GM19238 (cell line): ENCODE results near the gene TTC17.
"Not testable (repeated sequence)": the region's sequence is repeated elsewhere in the genome, so short reads cannot be mapped to it uniquely, and the experiment has no call there.

ENCODE experiments used
- DNase-seq: peaks from one replicate; pipeline ENCODE4 v3.0.0; 2011; ENCODE audit warnings: low spot score; ENCODE audit not compliant: insufficient read length

Gene TTC17

DNA sequence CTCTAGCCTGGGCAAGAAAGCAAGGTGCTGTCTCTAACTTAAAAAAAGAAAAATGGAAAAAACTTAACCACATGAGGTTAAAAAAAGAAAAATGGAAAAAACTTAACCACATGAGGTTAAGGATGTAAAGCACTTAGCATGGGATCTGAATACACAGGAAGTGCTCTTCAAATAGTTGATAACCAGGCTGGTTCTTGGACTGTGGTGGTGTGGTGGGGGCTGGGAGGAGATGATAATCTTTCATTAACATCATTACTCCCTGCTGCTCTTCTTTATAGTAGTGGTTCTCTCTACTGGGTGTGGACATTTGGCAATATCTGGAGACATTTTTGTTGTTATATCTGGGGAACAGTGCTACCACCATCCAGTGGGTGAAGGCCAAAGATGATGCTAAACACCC lies 88.4 kb downstream of the TTC17 start:
- no peak for DNase-seq

DNA sequence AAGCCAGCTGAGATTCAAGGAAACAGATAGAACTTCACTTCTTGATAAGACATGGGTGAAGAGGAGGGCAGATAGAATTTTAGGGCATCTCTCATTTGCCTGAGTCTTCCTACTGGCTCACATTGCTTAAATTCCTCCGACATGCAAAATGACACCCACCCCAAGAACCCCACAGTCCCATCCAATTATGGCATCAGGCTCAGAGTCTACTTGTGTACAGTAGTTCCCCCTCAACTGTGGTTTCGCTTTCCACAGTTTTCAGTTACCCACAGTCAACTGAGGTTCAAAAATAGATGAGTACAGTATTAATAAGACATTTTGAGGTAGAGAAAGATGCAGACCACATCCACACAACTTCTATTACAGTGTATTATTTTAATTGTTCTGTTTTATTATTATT lies 99.8 kb downstream of the TTC17 start:
- no peak for DNase-seq

DNA sequence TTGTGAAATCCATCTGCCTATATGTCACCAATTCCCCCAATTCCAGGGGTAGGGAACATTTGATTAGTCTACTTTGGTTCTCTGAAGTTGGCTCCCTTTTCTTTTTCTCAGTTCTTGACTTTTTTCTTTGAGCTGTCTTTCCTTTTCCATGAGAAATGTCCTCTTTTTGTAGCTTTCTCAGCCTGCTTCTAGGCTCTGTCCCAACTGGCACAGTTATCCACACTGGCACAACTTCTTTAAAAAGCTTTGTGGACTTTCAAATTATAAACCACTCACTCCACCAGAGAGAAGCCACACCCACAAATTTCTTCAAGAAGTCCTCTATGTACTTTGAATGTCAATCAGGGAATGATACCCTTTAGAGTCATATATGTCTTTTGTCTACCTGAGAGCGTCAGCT lies 100.5 kb downstream of the TTC17 start:
- DNase-seq: no peak

DNA sequence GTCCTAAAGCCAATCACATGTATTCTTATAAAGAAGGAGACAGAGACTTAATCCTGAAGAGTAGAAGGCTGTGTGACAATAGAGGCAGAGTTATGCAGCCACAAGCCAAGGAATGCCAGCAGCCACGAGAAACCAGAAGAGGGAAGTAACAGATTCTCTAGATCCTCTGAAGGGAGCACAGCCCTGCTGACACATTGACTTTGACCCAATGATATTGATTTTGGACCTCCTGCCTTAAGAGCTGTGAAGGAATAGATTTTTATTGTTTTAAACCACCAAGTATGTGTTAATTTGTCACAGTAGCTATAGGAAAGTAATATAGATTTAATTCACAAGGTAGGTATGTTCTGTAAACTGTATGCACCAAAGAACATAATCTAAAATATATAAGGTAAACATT lies 103.6 kb downstream of the TTC17 start:
- no peak for DNase-seq

DNA sequence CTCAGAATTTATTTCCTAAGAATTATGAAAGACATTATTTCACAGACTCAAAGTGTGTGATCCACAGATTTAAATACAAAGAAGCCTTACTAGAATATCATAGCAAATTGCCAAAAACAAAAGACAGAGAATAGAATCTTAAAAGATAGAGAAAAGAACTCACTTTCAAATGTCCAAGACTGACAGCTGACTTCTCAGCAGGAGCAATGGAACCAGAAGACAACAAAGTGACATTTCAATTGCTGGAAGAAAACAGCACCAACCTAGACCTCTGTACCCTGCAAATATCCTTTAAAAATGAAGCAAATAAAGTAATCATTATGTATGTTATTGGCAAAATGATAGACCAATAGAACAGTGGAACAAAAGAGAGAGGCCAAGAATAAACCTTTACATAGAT lies 109.2 kb downstream of the TTC17 start:
- DNase-seq: no peak

DNA sequence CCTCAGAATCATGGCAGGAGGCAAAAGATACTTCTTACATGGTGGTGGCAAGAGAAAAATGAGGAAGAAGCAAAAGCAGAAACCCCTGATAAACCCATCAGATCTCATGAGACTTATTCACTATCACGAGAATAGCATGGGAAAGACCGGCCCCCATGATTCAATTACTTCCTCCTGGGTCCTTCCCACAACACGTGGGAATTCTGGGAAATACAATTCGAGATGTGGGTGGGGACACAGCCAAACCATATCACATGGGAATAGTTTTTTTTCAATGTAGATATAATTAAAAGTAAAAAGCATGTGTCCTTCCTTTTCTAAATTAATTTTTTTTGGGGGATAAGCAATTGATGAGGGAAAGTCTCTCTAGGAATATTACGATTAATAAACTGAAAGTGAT lies 118.8 kb downstream of the TTC17 start:
- DNase-seq: not testable (repeated sequence)

DNA sequence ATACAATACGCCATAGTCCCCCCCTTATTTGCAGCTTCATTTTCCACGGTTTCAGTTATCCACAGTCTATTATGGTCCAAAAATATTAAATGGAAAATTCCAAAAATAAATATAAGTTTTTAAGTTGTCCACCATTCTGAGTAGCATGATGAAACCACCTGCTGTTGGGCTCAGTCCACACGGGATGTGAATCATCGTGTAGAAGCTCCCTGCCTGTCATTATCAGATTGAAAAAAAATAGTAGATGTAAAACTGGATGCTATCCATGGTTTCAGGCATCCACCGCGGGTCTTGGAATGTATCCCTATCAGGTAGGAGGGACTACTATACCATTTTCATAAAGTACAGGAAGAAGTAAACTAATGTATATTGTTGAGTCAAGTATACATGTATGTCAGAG lies 127.4 kb downstream of the TTC17 start:
- no peak for DNase-seq

DNA sequence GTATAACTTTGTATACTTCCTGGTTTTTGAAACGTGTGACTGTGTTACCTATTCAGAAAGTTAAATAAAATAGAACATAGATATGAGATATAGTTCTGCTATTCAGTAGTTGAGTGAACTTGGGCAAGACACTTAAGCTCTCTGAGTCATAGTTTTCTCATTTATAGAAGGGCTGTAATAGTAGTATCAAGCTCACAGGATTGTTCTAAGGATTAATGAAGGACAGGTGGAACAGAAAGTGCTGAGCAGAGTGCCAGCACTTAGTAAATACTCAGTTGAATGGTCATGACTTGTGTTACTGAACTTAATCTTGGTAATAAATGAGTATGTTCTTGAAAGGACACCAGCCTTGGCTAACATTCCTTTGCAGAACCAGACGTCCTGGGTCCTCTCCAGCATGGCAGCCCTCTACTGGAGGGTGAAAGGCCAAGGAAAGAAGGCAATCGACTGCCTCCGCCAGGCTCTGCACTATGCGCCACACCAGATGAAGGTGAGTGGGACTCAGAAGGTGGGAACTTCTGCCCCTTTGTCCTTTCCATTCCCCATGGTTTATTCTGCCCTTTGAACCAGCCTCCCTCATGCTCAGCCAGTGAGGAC lies 131.2 kb downstream of the TTC17 start:
- no peak for DNase-seq

DNA sequence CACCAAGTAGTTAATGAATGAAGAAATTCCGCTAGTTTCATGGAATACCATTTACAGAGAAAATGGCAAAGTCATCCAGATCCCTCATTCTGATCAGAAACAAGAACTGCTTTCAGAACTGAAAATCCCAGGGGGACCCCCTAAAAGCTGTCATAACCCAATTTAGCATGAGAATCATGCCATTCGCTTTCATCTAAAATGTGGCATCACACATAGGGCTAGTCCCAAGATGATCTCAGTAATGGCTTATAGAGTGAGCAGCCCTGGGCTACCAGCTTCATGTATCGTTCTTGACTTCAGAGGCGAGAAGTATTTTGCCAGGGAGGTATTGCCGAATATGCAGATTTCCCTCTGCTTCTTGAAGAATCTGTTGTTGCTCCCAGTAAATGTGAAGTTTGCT lies 134.0 kb downstream of the TTC17 start:
- DNase-seq: no peak

DNA sequence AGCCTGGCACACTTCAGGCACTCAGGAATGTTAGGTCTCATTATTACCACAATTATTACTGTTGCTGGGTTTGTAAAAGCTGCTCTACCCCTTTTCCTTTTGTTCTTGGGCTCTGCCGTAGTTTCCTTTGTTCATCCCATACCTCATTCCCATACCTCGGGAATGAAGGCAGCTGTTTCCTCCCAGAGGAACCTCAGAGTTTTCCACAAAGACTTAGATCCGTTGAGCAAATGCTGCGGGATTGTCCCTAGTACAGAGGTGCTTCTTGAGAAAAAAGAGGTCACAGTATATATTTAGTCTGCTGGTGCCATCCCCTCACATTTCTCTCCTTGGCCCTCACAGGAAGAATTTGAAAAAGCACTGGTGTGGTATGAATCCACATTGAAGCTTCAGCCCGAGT lies 134.7 kb downstream of the TTC17 start:
- no peak for DNase-seq

DNA sequence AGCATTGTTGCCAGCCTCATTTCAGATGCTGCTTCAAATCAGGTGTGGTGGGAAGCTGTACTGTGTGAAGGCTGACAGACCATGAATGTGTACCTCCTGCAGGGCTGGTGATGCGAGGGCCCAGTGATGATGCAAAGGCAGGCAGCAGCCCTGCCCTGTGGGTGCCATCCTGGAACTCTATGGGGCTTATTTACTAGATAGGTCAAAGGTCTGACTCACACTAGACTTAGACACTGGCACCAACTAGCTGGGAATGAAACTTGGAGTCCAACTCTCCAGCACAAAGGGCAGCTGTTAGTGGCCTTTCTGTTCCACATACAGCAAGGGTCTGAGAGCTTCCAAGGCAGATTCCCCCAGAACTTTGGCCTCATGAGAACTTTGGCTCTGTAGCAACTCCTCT lies 138.4 kb downstream of the TTC17 start:
- no peak for DNase-seq

DNA sequence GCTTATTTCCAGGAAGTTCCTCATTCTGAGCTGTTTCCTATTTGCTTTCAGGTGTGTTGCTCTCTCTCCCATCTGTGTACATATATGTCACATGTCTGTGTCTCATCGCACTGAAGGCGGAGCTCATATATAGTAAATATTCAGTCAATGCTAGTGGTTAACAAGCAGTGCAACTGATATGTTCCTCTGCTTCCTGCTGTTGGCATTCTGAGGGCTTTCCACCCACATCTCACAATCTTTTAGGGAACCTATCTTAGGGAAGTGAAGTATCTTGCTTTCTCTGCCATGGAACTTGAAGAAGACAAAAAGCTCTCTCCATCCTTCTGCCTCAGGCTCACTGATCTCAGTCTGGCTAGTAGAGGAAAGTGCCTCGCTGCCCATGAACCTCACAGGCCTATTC lies 139.8 kb downstream of the TTC17 start:
- DNase-seq: no peak

DNA sequence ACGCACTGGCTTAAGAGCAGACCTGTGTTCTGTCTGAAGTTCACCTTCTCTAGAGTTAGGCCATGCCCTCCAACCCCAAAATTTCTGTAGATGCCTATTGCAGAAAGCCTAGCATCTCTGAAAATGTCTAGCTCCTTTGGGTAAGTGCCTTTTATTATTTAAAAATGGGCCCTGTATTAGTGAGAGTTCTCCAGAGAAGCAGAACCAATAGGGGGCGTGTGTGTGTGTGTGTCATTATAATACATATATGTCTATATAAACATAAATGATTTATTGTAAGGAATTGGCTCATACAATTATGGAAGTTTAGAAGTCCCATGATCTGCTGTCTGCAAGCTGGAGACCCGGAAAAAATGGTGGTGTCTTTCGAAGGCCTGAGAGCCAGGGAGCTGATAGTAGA lies 144.7 kb downstream of the TTC17 start:
- DNase-seq: no peak

DNA sequence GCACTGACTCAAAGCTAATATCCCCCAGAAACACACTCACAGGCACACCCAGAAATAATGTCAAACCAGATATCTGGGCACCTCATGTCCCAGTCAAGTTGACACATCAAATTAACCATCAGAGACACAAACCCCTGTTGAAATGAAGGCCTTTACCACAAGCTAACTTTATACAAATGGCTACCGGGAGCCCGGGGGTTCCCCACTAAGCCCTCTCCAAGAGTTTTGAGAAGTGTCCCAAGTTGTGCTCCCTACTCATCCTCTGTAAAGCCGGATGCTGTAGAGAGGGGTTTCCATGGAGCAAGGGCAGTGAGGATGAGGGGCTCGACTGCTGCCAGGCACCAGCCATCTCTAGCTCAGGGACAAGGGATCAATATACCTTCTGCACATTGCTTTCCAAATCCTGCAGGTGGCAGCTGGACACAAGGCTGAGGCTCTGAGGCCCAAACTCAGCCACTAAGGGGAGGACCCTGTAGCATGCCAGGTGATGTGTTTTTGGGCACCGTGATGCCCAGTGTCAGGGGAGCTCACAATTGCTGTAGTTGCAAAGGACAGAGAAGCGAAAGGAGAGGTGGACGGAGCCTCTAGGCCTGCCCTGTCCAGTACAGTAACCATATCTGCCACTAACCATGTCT lies 145.7 kb downstream of the TTC17 start:
- DNase-seq: no peak

DNA sequence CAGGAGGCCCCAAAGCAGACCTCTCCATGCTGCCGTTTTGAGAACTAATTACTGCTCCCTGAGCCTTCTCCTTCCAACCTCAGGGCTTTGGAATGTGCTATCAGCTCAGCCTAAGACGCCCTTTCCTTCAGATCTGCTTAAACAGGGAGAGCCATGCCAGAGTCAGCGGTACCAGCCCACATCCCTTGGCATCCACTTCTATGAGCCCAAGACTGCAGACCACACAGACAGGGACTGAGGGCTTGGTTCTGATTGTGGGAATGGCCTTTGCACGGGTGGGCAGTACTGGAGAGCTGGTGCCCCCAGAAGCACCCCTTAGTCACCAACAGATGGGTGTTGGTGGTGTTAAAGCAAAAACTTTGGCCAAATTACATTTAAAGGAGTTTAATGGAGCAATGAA lies 146.5 kb downstream of the TTC17 start:
- DNase-seq: no peak

DNA sequence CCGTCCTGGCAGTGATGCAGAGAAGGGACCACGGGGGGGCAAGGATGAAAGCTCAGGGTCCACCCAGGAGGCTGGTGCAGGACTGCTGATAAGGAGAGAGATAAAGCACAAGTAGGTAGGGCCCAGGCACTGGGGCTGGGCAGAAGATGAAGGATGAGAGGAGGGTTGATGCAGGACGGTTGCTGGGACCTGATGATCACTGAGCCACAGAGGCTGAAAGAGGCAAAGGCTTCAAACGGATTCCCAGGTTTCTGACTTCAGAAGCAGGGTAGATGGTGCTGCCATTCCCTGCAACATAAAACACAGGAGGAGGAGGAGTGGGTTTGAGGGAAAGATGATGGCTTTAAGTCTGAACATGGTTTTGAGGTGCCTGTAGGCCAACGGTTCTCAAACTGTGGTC lies 148.5 kb downstream of the TTC17 start:
- DNase-seq: no peak

DNA sequence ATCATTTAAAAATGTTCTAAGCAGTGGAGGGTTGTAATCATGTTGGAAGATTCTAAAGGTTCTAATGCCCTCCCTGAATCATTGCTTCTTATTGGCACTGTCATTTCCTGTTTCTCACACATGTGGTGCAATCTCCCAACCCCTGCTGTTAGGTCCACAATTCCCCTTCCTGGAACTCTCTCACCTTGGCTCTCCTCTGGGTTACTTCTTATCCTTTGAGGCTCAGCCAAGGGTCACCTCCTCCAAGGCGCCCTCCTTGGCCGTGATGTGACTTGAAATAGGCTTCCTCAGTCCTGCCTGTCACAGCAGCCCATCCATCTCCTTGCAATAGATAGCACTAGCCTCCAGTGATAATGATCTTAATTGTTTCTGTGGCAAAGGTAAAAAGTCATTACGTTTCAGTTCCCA lies 149.8 kb downstream of the TTC17 start:
- DNase-seq: no peak

DNA sequence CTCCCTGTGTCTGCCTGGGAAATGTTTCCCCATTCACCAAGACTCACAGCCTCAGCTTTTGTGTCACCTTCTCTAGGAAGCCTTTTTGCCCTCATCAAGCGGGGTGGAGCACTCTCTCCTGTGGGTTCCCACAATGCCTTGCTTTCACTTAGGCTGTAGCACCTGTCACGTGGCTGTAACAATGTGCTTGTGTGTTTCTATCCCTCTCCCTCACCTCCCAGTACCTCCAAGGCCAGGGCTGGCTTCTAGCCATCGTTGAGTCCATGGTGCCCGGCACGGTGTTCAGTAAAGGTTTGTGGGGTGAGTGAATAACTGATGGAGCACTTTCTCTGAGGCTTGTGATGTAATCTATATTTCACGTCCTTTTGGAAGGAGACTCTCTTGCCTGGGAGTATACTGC lies 153.2 kb downstream of the TTC17 start:
- no peak for DNase-seq

DNA sequence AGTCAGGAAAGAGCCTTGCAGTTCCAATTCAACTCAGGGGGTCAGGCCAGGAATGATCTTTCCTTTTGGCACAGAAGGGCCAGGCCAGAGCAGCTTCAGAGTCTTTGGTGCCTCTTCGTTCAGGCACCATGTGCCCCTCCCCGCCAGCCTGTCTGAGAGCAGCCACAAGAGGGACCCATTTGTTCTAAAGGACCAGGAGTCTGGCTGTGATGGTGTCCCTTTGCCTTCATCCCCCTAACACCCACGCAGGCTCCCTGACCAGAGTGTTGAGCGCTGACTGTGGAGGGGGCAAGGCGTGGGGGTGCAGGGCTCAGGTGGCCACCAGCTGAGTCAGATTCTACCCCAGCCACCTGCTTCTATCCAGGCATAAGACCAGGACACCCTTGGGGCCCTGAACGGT lies 156.4 kb downstream of the TTC17 start:
- no peak for DNase-seq

DNA sequence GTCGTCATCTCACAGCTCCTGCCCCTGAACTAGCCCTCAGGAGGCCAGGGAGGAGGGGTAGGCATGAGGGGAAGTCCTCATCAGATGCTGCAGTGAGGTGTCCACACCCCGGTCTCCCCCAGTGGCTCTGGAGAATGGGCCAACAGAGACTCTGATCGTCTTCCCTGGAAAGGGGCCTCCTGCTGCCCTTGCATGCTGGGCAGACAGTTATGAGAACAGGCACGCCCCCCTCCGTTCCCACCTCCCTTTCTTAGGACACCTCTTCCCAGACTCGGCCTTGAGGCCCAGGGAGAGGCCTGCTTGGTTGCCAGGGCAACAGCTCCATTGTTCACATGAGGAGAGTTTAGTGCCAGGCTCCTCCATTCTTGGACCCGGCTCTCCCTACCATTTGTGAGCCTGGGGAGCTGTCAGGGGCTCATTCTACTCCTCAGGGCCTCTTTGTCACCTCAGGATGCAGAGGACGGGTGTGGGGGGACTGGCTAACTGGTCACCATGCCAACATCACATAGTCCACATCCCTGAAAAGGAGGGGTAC lies 157.7 kb downstream of the TTC17 start:
- DNase-seq: no peak

DNA sequence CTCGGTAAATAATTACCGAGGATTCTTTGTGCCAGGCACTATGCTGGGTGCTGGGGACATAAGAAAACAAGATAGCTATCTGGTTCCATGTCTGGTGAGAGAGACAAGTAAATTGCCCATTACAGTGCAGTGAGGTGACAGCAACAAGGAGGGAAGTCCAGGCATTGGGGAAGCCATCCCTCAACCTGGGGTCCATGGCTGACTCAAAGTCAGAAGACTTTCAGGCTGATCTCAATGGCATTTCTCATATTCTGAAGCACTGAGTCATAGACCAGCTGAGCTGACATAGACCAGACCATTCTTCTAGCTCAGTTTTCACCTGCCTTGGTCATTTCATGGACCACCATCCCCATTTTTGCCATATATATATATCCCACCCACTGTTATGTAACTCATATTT lies 158.8 kb downstream of the TTC17 start:
- DNase-seq: no peak

DNA sequence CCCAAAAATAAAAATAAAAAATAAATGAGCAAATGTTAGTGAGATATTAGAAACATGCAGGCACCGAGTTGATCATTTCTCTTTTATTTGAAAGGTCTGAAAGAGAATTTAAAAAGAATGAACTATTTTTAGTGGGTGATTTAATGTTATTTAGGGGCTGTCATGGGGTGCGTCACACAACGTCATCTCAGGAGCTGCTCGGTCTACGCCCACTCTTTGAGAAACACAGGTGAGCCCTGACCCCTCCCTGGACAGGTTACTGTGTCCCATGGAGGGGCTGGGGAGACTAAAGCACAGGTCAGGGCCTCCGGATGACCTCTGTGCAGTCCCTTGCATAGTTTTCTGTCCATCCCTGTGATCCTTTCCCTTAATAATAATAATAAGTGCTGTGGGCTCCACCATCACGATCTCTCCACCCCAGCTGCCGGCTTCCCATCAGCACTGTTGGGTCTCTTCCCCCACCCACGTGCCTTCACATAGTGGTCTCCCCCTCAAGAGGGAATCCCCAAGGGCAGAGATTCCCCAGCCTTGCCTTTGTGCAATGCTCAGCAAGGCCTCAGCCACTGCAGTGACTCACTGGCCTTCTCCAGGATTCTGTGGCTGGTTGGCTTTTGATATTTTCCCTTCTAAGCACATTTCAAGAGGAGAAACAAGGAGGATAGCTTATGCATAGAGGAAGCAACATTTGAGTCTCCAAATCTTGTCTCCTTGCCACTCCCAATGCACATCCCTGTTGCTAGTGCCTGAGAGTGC lies 159.9 kb downstream of the TTC17 start:
- DNase-seq: no peak

DNA sequence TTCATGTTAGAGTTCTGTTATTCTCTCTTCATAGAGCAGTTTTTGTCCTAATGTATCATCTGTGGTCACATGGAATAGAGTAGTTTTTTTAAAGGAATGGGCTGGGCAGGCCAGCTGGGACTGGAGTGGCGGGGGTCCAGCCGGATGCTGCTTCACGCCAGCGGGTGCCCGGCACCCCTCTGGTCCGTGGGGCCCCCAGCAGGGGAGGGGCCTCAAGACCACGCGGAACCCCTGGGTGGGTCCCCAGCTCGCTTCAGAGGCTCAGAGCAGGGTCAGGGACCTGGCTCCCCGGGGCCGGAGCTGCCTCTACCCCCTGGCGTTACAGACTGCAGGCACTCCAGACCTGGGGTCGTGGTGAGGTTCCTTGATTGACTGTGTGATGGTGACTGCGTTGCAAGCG lies 162.8 kb downstream of the TTC17 start:
- DNase-seq: no peak
